ENCODE measurements around the gene B3GNT5.

- TF ChIP-seq POLR2A (IDR thresholded peaks at IDR 0.05) (no peak), CTCF (IDR thresholded peaks at IDR 0.05) (no peak)
These were observed 23.9 kb upstream of the B3GNT5 start for GRCh38 chr3:183229178-183229577.

Measured in testis (tissue), 2 donors.